Stomach smooth muscle (tissue), 2 donors: Measurements from ENCODE around the gene EEF1AKMT4.

Experiments
- H3K27ac ChIP-seq: one replicate; pipeline ENCODE4 v1.7.0; 2013; ENCODE audit warnings: mild to moderate bottlenecking, low read length, inconsistent platforms
- H3K27me3 ChIP-seq, 2 donors: one replicate each; pipeline ENCODE4 v1.7.0; 2013; ENCODE audit warnings: low read length in 2 of 2; ENCODE audit not compliant: insufficient read depth in 2 of 2, control insufficient read depth in 1 of 2
- H3K36me3 ChIP-seq, 2 donors: one replicate each; pipeline ENCODE4 v1.7.0; 2013; ENCODE audit warnings: low read length in 2 of 2; ENCODE audit not compliant: control insufficient read depth in 2 of 2, insufficient read depth in 2 of 2
- H3K4me1 ChIP-seq: one replicate; pipeline ENCODE4 v1.7.0; 2013; ENCODE audit warnings: low read length; ENCODE audit not compliant: control insufficient read depth, insufficient read depth
- H3K4me3 ChIP-seq, 2 donors: one replicate each; pipeline ENCODE4 v1.7.0; 2013; ENCODE audit warnings: low read length in 2 of 2
- H3K9ac ChIP-seq, 2 donors: one replicate each; pipeline ENCODE4 v1.7.0; 2013; ENCODE audit warnings: low read length in 2 of 2, mild to moderate bottlenecking in 1 of 2
- H3K9me3 ChIP-seq, 2 donors: one replicate each; pipeline ENCODE4 v1.7.0; 2013; ENCODE audit warnings: low read length in 2 of 2; ENCODE audit not compliant: control insufficient read depth in 2 of 2
- donor health status: healthy.
- donor health status: Pancreatic carcinoma.

The EEF1AKMT4 gene

DNA sequence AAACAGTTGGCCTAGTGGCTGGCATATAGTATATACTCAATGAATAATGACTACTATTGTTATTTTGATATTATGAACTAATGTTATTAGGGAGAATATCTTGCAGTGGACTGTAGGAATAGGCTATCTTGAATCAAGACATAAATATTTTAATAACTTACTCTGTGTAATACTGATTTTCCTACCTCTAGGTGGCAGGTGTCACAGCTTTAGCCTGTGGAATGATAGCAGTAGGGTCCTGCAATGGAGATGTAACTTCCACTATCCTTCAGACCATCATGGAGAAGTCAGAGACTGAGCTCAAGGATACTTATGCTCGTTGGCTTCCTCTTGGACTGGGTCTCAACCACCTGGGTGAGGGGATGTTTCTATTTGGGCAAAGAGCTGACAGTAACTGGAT lies 56.1 kb downstream of the EEF1AKMT4 start:
- Histone ChIP-seq H3K4me3 (no peak overlapping the region), H3K9me3 (no peaks in the 10 kb centered on the region), H3K27me3 (no peaks in the 10 kb centered on the region), H3K9ac (no peak overlapping the region), H3K4me1 (peaks cover 3% of the 10 kb centered on the region), H3K36me3 (peaks cover 67 to 72% of the 10 kb centered on the region in 2 donors), H3K27ac (no peak overlapping the region)

DNA sequence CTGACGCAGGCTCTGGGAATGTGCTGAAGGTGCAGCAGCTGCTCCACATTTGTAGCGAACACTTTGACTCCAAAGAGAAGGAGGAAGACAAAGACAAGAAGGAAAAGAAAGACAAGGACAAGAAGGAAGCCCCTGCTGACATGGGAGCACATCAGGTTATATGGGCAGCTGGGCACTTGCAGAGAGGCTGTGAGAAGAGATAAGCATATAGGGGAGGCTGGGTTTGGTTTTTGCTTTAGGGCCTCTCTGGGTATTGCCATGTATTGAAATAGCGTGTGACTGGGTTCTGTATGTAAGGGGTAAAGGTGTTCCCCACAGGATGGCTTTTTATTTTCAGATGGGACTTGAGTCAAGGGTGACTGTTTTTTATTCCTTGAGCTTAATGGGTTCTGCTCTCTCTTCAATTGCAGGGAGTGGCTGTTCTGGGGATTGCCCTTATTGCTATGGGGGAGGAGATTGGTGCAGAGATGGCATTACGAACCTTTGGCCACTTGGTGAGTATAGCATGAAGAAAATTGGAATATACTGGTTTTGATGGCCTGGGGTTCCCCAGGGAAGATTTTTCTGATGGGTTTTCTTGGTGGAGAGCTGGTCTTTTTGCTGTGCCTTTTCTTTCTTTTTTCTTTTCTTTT lies 57.0 kb downstream of the EEF1AKMT4 start:
- Histone ChIP-seq H3K4me1 (no peaks in the 10 kb centered on the region), H3K9me3 (no peaks in the 10 kb centered on the region), H3K36me3 (peaks cover 64 to 66% of the 10 kb centered on the region in 2 donors), H3K9ac (no peak overlapping the region), H3K4me3 (no peak overlapping the region), H3K27me3 (no peaks in the 10 kb centered on the region), H3K27ac (no peak overlapping the region)

DNA sequence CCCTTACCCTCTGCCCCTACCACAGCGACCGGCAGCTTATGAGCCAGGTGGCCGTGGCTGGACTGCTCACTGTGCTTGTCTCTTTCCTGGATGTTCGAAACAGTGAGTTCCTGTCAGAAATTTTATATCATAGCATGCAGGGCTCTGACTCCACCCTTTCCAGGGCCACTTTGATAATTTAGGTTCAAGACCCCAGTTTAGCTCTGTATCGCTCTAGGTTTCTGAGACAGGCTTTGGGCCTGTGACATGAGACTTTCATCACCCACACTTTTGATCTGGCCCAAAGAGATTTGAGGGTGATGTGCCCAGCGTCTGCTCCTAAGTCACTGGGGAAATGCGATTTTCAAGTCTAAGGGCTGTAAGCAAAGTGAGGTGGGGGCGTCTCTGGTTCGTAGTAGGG lies 58.4 kb downstream of the EEF1AKMT4 start:
- Histone ChIP-seq H3K36me3 (peaks cover 50 to 52% of the 10 kb centered on the region in 2 donors), H3K4me3 (no peak overlapping the region), H3K9ac (no peak overlapping the region), H3K27me3 (no peaks in the 10 kb centered on the region), H3K4me1 (no peaks in the 10 kb centered on the region), H3K9me3 (no peaks in the 10 kb centered on the region), H3K27ac (no peak overlapping the region)
